Aorta (tissue), 5 donors: ENCODE measurements around the gene CXCL16. TPM values are rescaled to one million over a fixed set of nuclear protein-coding genes. Genes with fewer than 3 reads are reported as not detected.

ENCODE experiments used
- ATAC-seq: fragments of 200-7000 bp; cut with Tn5 transposase; one replicate; pipeline ENCODE4 v1.9.1; 2022; ENCODE audit warnings: moderate library complexity; ENCODE audit not compliant: low FRiP score
- DNase-seq, 2 donors: peaks; one replicate each; pipeline ENCODE4 v3.0.0-alpha.2; 2020
- H3K27ac ChIP-seq, 2 donors: one replicate each; pipeline ENCODE4 v1.5.1; 2013; ENCODE audit warnings: low read length in 2 of 2, mild to moderate bottlenecking in 2 of 2, moderate library complexity in 2 of 2, control low read depth in 1 of 2, inconsistent platforms in 1 of 2, low read depth in 1 of 2
- H3K27me3 ChIP-seq, 2 donors: one replicate each; pipeline ENCODE4 v1.6.1; 2013; ENCODE audit warnings: control low read depth in 1 of 2, low read length in 1 of 2, mild to moderate bottlenecking in 1 of 2, moderate library complexity in 1 of 2; ENCODE audit not compliant: insufficient read depth in 2 of 2, control insufficient read depth in 1 of 2
- H3K36me3 ChIP-seq, 2 donors: one replicate each; pipeline ENCODE4 v1.6.1; 2013; ENCODE audit warnings: control low read depth in 1 of 2, low read length in 1 of 2, mild to moderate bottlenecking in 1 of 2; ENCODE audit not compliant: insufficient read depth in 2 of 2, control insufficient read depth in 1 of 2
- H3K4me1 ChIP-seq, 2 donors: one replicate each; pipeline ENCODE4 v1.6.1; 2013; ENCODE audit warnings: low read length in 2 of 2, control low read depth in 1 of 2, mild to moderate bottlenecking in 1 of 2, moderate library complexity in 1 of 2; ENCODE audit not compliant: insufficient read depth in 2 of 2, control insufficient read depth in 1 of 2
- H3K4me3 ChIP-seq, 2 donors: one replicate each; pipeline ENCODE4 v1.5.1; 2013; ENCODE audit warnings: low read length in 2 of 2, control low read depth in 1 of 2, mild to moderate bottlenecking in 1 of 2
- H3K9me3 ChIP-seq: one replicate; pipeline ENCODE4 v1.6.1; 2013; ENCODE audit warnings: mild to moderate bottlenecking, low read length; ENCODE audit not compliant: control insufficient read depth
- WGBS, 2 donors: extraction: QIAGEN DNeasy Blood & Tissue Kit; methylation state at CpG; one replicate each; pipeline ENCODE4 v1.1.7; 2013; 5-methylcytosine and 5-hydroxymethylcytosine counted together
- intact Hi-C, 2 donors: fragments of 100-400 bp; cut with DNase I; formaldehyde crosslinking; loops; one replicate each; pipeline versions ENCODE4 v1.14.2 to v1.15.0; 2022
- polyA plus RNA-seq, 2 donors: library from polyadenylated mRNA; stranded (reverse); fragments of 200-250 nt; gene quantifications; one replicate each; pipeline ENCODE4 v1.2.3, GENCODE V29; 2013
- total RNA-seq, 2 donors: library from RNA; stranded (reverse); fragmentation: NEBNext Ultra II Directional; extraction: Animal tissue kit (Norgen Biotek cat#: 25700); gene quantifications; one replicate each; pipeline ENCODE4 v1.2.1, GENCODE V29; 2021
- donor health status: healthy with polysubstance abuse.
- donor health status: Bipolar disorder and iron deficiency.
- donor health status: DM: no; HTN: no; CAD: no.
- donor health status: DM: no; HTN: no; CAD: no.
- donor health status: DM: yes; HTN: yes; CAD: no.

The CXCL16 gene
- total and polyA plus RNA-seq, 4 donors, result 11.0 to 64.0 (median 34.8) TPM

GRCh38 chr17:4743898-4744297 lies 4.2 kb upstream of the CXCL16 start:
- ATAC-seq, result no peak
- intact Hi-C loops, result no loop called here
- WGBS, 2 donors, result 89 to 91% methylated on average over 9 of the region's 9 CpGs
- no peak overlapping the region for H3K27ac ChIP-seq
- no peak overlapping the region for H3K4me3 ChIP-seq
- H3K27me3 ChIP-seq, result no peaks in the 10 kb centered on the region
- H3K4me1 ChIP-seq, result no peaks in the 10 kb centered on the region
- H3K9me3 ChIP-seq, result no peaks in the 10 kb centered on the region
- no peaks in the 10 kb centered on the region for H3K36me3 ChIP-seq
- DNase-seq, result no peak

GRCh38 chr17:4743216-4743615 lies 3.5 kb upstream of the CXCL16 start:
- no peak overlapping the region for H3K4me3 ChIP-seq
- no peak overlapping the region for H3K27ac ChIP-seq
- H3K9me3 ChIP-seq, result no peaks in the 10 kb centered on the region
- intact Hi-C loops, result no loop called here
- no peaks in the 10 kb centered on the region for H3K4me1 ChIP-seq
- H3K36me3 ChIP-seq, result no peaks in the 10 kb centered on the region
- DNase-seq, result no peak
- WGBS, 2 donors, result 95 to 98% methylated on average over 8 of the region's 8 CpGs
- H3K27me3 ChIP-seq, result no peaks in the 10 kb centered on the region
- no peak for ATAC-seq

GRCh38 chr17:4742629-4743028 lies 2.9 kb upstream of the CXCL16 start:
- WGBS, 2 donors, result 50 to 54% methylated on average over 10 of the region's 10 CpGs

GRCh38 chr17:4742133-4742532 lies 2.4 kb upstream of the CXCL16 start:
- intact Hi-C loops, result no loop called here
- no peak overlapping the region for H3K27ac ChIP-seq
- H3K9me3 ChIP-seq, result no peaks in the 10 kb centered on the region
- no peak overlapping the region for H3K4me3 ChIP-seq
- H3K4me1 ChIP-seq, result no peaks in the 10 kb centered on the region
- DNase-seq (no peak), ATAC-seq (no peak)
- WGBS, 2 donors, result 90 to 92% methylated on average over 9 of the region's 9 CpGs
- H3K27me3 ChIP-seq, result no peaks in the 10 kb centered on the region
- H3K36me3 ChIP-seq, result no peaks in the 10 kb centered on the region

More at GRCh38 chr17:4742629-4743028, 2.9 kb upstream of the CXCL16 start:
- Histone ChIP-seq H3K36me3 (no peaks in the 10 kb centered on the region), H3K9me3 (no peaks in the 10 kb centered on the region), H3K4me1 (no peaks in the 10 kb centered on the region), H3K27ac (no peak overlapping the region), H3K4me3 (no peak overlapping the region), H3K27me3 (no peaks in the 10 kb centered on the region)
- no peak for ATAC-seq
- intact Hi-C loops, result no loop called here
- DNase-seq, result no peak

GRCh38 chr17:4741544-4741943 lies 1.8 kb upstream of the CXCL16 start:
- no peaks in the 10 kb centered on the region for H3K4me1 ChIP-seq
- intact Hi-C loops, result no loop called here
- DNase-seq (no peak), ATAC-seq (no peak)
- H3K9me3 ChIP-seq, result no peaks in the 10 kb centered on the region
- H3K27ac ChIP-seq, result no peak overlapping the region
- no peaks in the 10 kb centered on the region for H3K36me3 ChIP-seq
- H3K4me3 ChIP-seq, result no peak overlapping the region
- WGBS, 2 donors, result 97% methylated on average over 8 of the region's 8 CpGs
- no peaks in the 10 kb centered on the region for H3K27me3 ChIP-seq

GRCh38 chr17:4740584-4740983 lies 856 bp upstream of the CXCL16 start:
- Histone ChIP-seq H3K36me3 (no peaks in the 10 kb centered on the region), H3K9me3 (no peaks in the 10 kb centered on the region), H3K27me3 (no peaks in the 10 kb centered on the region), H3K4me3 (no peak overlapping the region), H3K27ac (no peak overlapping the region), H3K4me1 (no peaks in the 10 kb centered on the region)
- no peak for ATAC-seq
- DNase-seq, result no peak
- WGBS, 2 donors, result 97 to 98% methylated on average over 8 of the region's 8 CpGs
- intact Hi-C loops, result no loop called here

- no peak overlapping the region for H3K27ac ChIP-seq
- H3K4me1 ChIP-seq, result no peaks in the 10 kb centered on the region
- 10 to 18% methylated on average over 13 of the region's 13 CpGs for WGBS, 2 donors
- H3K27me3 ChIP-seq, result no peaks in the 10 kb centered on the region
- ATAC-seq, result no peak
- no peak for DNase-seq
- H3K9me3 ChIP-seq, result no peaks in the 10 kb centered on the region
- intact Hi-C loops, result no loop called here
- no peaks in the 10 kb centered on the region for H3K36me3 ChIP-seq
- H3K4me3 ChIP-seq, result peak overlapping the region; percentile 61 to 62
Observed at GRCh38 chr17:4740025-4740351, 260 bp upstream of the CXCL16 start.

- Histone ChIP-seq H3K4me1 (no peaks in the 10 kb centered on the region), H3K36me3 (no peaks in the 10 kb centered on the region), H3K27ac (no peak overlapping the region), H3K4me3 (peak overlapping the region in 1 of 2 donors; percentile 61), H3K9me3 (no peaks in the 10 kb centered on the region), H3K27me3 (no peaks in the 10 kb centered on the region)
- intact Hi-C loops, result loop anchor here (5.0 to 10.0 kb wide), 3 partner anchors 46 to 159 kb away; partner anchors contain the start of genes C17orf107 (in 1 of the 2), GLTPD2 (in 1 of the 2) and VMO1 (in 1 of the 2)
- DNase-seq (peak in 1 of 2 donors; percentile 35), ATAC-seq (peak; percentile 24)
- WGBS, 2 donors, result 25 to 26% methylated on average over 41 of the region's 41 CpGs
Observed at GRCh38 chr17:4738136-4739121, 1.3 kb downstream of the CXCL16 start.
